GM10248 (cell line): ENCODE data around the gene ZFR.

Experiments
- CTCF ChIA-PET: fragments of 300-600 bp; sonication (Branson Sonifier 250); formaldehyde crosslinking; extraction: SDS; loops from one replicate; lab custom pipeline; 2021; ENCODE audit warnings: antibody characterized with exemption; lab: Yijun Ruan, JAX
- POLR2A ChIA-PET: fragments of 350-650 bp; sonication (Branson Sonifier 250); formaldehyde crosslinking; extraction: SDS; loops from one replicate; lab custom pipeline; 2020; ENCODE audit warnings: antibody characterized with exemption; lab: Yijun Ruan, JAX
- DNase-seq: peaks from one replicate; pipeline ENCODE4 v3.0.0; 2012; ENCODE audit errors: extremely low spot score
- TF ChIP-seq, protein P1 (sequence below): IDR thresholded peaks from 2 replicates; pipeline ENCODE4 v1.5.1; 2012; ENCODE audit warnings: mild to moderate bottlenecking, low read depth; ENCODE audit errors: extremely low read depth, missing control alignments, control extremely low read depth

Gene ZFR

DNA sequence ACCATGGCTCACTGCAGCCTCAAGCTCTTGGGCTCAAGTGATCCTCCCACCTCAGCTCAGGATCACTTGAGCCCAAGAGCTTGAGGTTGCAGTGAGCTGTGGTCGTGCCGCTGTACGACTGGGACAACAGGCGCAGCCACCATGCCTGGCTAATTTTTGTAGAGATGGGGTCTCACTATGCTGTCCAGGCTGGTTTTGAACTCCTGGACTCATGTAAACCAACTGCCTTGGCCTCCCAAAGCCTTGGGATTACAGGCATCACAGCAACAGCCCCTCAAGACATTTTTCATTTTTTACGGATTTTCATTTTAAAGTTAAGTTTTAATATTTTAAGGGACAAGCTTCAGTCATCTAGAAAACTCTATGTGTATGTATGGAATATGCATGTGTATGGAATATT is 78.9 kb downstream of the ZFR start:
- POLR2A ChIA-PET = no interaction called here
- DNase-seq = no peak
- CTCF ChIA-PET = interaction anchor here (0.7 to 2.0 kb wide), 10 partner anchors 11 to 133 kb away, joined by 3 to 7 read pairs (median 4); no protein-coding TSS in a partner anchor
- TF ChIP-seq, protein P1, sequence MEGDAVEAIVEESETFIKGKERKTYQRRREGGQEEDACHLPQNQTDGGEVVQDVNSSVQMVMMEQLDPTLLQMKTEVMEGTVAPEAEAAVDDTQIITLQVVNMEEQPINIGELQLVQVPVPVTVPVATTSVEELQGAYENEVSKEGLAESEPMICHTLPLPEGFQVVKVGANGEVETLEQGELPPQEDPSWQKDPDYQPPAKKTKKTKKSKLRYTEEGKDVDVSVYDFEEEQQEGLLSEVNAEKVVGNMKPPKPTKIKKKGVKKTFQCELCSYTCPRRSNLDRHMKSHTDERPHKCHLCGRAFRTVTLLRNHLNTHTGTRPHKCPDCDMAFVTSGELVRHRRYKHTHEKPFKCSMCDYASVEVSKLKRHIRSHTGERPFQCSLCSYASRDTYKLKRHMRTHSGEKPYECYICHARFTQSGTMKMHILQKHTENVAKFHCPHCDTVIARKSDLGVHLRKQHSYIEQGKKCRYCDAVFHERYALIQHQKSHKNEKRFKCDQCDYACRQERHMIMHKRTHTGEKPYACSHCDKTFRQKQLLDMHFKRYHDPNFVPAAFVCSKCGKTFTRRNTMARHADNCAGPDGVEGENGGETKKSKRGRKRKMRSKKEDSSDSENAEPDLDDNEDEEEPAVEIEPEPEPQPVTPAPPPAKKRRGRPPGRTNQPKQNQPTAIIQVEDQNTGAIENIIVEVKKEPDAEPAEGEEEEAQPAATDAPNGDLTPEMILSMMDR = no peak

DNA sequence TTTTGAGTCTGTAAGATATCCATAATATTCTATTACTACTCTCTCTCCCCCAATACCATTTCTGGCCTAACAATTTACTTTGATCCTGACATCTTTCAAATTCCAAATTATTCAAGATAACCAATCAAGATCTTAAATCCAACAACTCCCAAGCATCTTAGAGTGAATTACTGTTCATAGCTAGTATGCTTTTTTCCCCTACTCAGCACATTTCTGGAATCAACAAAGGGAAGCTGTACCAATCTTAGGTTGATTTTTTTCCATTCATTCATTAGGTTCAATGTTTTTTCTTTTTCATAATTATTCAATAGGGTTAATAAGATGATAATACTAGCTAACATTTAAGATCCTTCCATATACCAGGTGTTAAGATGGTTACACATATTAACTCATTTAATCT is 81.5 kb downstream of the ZFR start:
- ChIA-PET CTCF (interaction anchor here (1.0 to 1.5 kb wide), 2 partner anchors 20 to 130 kb away, joined by 4 to 5 read pairs; no protein-coding TSS in a partner anchor), POLR2A (no interaction called here)
- no peak for DNase-seq

DNA sequence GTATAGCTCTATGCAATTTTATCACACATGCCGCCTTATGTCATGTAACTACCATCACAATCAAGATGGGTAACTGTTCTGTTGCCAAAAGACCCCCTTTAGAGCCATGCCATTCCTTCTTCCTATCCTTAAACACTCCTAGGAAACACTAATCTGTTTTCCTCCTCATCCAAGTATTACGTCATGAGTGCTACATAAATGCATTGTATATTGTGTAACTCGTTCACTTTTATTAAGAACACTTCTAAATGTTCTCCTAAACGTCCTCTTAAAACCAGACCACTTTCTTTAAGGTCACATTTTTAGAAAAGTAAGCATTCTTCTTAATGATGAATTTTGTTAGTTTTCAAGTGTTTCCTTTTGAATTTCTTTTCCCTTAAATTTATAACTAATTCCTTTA is 82.0 kb downstream of the ZFR start:
- ChIA-PET CTCF (interaction anchor here (1.0 kb wide), 1 partner anchor 130 kb away, joined by 4 read pairs; no protein-coding TSS in a partner anchor), POLR2A (no interaction called here)
- TF ChIP-seq, protein P1 = no peak
- DNase-seq = no peak

More for the DNA sequence above, 81.5 kb downstream of the ZFR start:
- TF ChIP-seq, protein P1 = no peak

DNA sequence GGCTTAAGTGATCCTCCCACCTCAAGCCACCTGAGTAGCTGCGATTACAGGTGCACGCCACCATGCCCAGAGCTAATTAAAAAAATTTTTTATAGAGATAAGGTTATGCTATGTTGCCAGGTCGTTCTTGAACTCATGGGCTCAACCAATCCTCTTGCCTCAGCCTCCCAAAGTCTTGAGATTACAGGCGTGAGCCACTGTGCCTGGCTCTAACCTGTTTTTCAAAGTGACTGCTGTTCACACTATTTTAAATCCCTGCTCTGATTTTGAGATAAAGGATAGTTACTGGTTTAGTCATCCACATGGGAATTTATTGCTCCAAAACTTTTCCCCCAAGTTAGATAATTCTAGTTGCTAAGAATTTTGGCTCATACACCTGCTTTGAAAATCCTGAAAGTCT is 83.6 kb downstream of the ZFR start:
- TF ChIP-seq, protein P1 = no peak
- ChIA-PET CTCF (no interaction called here), POLR2A (no interaction called here)
- no peak for DNase-seq

DNA sequence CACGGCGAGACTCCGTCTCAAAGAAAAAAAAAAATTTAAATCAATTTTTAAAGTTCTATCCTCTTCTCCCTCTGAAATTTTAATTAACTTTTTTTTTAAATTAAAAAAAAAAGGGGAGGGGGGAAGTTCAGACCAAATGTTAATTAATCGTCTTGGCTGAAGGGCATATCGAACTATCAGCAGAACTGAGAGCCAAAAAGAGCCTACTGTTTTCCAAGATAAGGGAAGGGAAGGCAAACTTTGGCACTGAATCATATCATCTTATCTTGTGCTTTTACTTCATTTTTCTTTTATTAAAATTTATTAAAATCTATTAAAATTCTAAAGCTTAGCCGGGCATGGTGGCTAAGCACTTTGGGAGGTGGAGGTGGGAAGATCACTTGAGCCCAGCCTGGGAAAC is 85.9 kb downstream of the ZFR start:
- TF ChIP-seq, protein P1 = no peak
- POLR2A ChIA-PET = no interaction called here
- no peak for DNase-seq
- CTCF ChIA-PET = interaction anchor here (1.1 to 4.1 kb wide), 3 partner anchors 10 to 183 kb away, joined by 3 to 16 read pairs (median 4); no protein-coding TSS in a partner anchor

DNA sequence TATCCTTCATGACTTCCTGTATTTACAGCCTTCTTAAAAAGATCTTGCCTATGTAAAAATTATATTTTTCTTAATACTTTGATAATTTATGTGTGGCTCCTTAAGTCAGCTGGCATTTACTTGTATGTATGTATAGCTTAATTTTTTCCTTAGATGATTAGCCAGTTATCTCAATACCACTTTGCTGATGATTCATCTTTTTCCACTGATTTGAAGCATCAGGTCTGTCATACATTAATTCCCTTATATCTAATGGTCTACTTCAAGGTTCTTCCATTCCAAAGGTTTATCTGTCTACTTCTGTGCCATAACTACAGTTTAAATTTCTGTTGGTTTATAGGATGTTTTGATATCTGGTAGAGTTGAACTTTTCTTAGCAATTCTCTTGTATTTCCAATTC is 86.9 kb downstream of the ZFR start:
- POLR2A ChIA-PET = interaction anchor here (0.6 kb wide), 1 partner anchor 81 kb away, joined by 3 read pairs; no protein-coding TSS in a partner anchor
- CTCF ChIA-PET = interaction anchor here (1.2 to 4.1 kb wide), 5 partner anchors 9 to 125 kb away, joined by 3 to 16 read pairs (median 4); no protein-coding TSS in a partner anchor
- TF ChIP-seq, protein P1 = no peak
- DNase-seq = no peak

DNA sequence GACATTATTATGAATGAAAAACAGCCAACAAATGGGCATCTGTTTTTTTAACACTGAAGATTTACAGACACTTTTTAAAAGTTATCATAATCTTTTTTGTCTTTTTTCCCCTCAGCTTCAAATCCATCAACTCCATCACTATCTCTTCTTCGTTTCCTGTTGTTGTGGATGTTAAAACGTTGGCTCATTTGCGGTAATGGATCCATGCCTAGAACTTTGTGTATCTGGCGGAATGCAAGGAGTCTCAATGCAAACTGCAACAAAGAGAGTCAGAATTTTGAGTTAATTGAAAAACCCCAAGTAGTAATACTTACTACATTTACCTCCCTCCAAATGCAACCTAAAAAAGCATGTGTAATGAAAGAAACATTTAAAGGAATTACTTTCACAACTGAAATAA is 88.9 kb downstream of the ZFR start:
- DNase-seq = no peak
- POLR2A ChIA-PET = no interaction called here
- TF ChIP-seq, protein P1 = no peak
- CTCF ChIA-PET = interaction anchor here (0.9 kb wide), 1 partner anchor 26 kb away, joined by 3 read pairs; no protein-coding TSS in a partner anchor
